Fibroblast of lung (primary cell): ENCODE measurements around the gene FAM114A1. TPM values are rescaled to one million over a fixed set of nuclear protein-coding genes. Genes with fewer than 3 reads are reported as not detected.
A peak's percentile ranks its signal among the peaks of the same experiment; 100 is the strongest.

Experiments
- DNase-seq, 2 donors: peaks; one replicate each; pipeline versions ENCODE4 v3.0.0 to v3.0.0-alpha.2; 2010; ENCODE audit warnings: low read depth in 2 of 2
- H2AFZ ChIP-seq: 2 replicates; pipeline ENCODE4 v1.5.1; 2012; ENCODE audit warnings: low read length, control low read depth, inconsistent platforms
- H3K27ac ChIP-seq: 2 replicates; pipeline ENCODE4 v1.5.1; 2011; ENCODE audit warnings: low read length, control low read depth; ENCODE audit not compliant: insufficient read depth
- H3K27me3 ChIP-seq: 2 replicates; pipeline ENCODE4 v1.5.1; 2011; ENCODE audit warnings: mild to moderate bottlenecking, low read length; ENCODE audit not compliant: control insufficient read depth, insufficient read depth
- H3K36me3 ChIP-seq: 2 replicates; pipeline ENCODE4 v1.5.1; 2011; ENCODE audit warnings: low read length; ENCODE audit not compliant: control insufficient read depth, insufficient read depth
- H3K4me1 ChIP-seq: 2 replicates; pipeline ENCODE4 v1.5.1; 2011; ENCODE audit warnings: low read length; ENCODE audit not compliant: control insufficient read depth, insufficient read depth; ENCODE audit errors: extremely low read depth
- H3K4me2 ChIP-seq: 2 replicates; pipeline ENCODE4 v1.5.1; 2011; ENCODE audit warnings: low read length, control low read depth; ENCODE audit not compliant: insufficient read depth; ENCODE audit errors: extremely low read depth
- H3K4me3 ChIP-seq, 4 experiments: fragments of 200-600 bp in 1 of 4; sonication (generic) in 1 of 4; replicated peaks in 1 of 4; 2 replicates each; pipeline ENCODE4 v1.5.1; 2011 to 2016; ENCODE audit warnings: low read length in 4 of 4, low read depth in 3 of 4, mild to moderate bottlenecking in 3 of 4, control low read depth in 2 of 4, inconsistent platforms in 1 of 4, mixed read lengths in 1 of 4; ENCODE audit not compliant: insufficient read depth in 1 of 4; ENCODE audit errors: control extremely low read depth in 1 of 4
- H3K79me2 ChIP-seq: 2 replicates; pipeline ENCODE4 v1.5.1; 2012; ENCODE audit warnings: mild to moderate bottlenecking, low read length, inconsistent platforms; ENCODE audit not compliant: control insufficient read depth, insufficient read depth
- H3K9ac ChIP-seq: 2 replicates; pipeline ENCODE4 v1.5.1; 2011; ENCODE audit warnings: mild to moderate bottlenecking, low read length, control low read depth; ENCODE audit not compliant: insufficient read depth
- H3K9me3 ChIP-seq: 2 replicates; pipeline ENCODE4 v1.5.1; 2012; ENCODE audit warnings: low read depth, low read length; ENCODE audit not compliant: control insufficient read depth, insufficient read depth
- H4K20me1 ChIP-seq: 2 replicates; pipeline ENCODE4 v1.5.1; 2011; ENCODE audit warnings: low read length; ENCODE audit not compliant: control insufficient read depth, insufficient read depth; ENCODE audit errors: extremely low read depth
- EZH2 ChIP-seq: IDR thresholded peaks from 2 replicates; pipeline ENCODE4 v1.5.1; 2012; ENCODE audit warnings: low read length, control low read depth, mild to moderate bottlenecking; ENCODE audit errors: missing control alignments
- polyA plus RNA-seq, 2 donors: library from polyadenylated mRNA; depleted of rRNA in 1 of 2; stranded (reverse) in 1 of 2; unstranded in 1 of 2; fragments of >200 nt; gene quantifications; 2 replicates each; pipeline ENCODE4 v1.2.1, GENCODE V29; 2011 to 2012; ENCODE audit warnings: missing spikeins in 1 of 2
- total RNA-seq: library from RNA; depleted of rRNA; stranded (reverse); fragments of >200 nt; gene quantifications from 2 replicates; pipeline ENCODE4 v1.2.1, GENCODE V29; 2014
- TF ChIP-seq, protein P1 (sequence below), 2 donors: IDR thresholded peaks in 1 of 2; conservative IDR thresholded peaks in 1 of 2; 1 replicate in 1 of 2; 2 replicates in 1 of 2; pipeline ENCODE4 v1.5.1; 2011 to 2012; ENCODE audit warnings: low read length in 2 of 2, control low read depth in 1 of 2, inconsistent platforms in 1 of 2, low read depth in 1 of 2, mild to moderate bottlenecking in 1 of 2

The FAM114A1 gene
- total and polyA plus RNA-seq, 2 donors (not counting 1 experiment from before 2014, with no cell fraction given), result 296 to 402 TPM

GRCh38 chr4:38865445-38865844 lies 2.2 kb upstream of the FAM114A1 start:
- H4K20me1 ChIP-seq, result no peaks in the 10 kb centered on the region
- no peak overlapping the region for H2AFZ ChIP-seq
- H3K4me1 ChIP-seq, result peaks cover 6% of the 10 kb centered on the region
- no peak overlapping the region for H3K27ac ChIP-seq
- no peaks in the 10 kb centered on the region for H3K9me3 ChIP-seq
- H3K79me2 ChIP-seq, result peaks cover 26% of the 10 kb centered on the region
- no peak for DNase-seq
- no peaks in the 10 kb centered on the region for H3K27me3 ChIP-seq
- TF ChIP-seq, protein P1, sequence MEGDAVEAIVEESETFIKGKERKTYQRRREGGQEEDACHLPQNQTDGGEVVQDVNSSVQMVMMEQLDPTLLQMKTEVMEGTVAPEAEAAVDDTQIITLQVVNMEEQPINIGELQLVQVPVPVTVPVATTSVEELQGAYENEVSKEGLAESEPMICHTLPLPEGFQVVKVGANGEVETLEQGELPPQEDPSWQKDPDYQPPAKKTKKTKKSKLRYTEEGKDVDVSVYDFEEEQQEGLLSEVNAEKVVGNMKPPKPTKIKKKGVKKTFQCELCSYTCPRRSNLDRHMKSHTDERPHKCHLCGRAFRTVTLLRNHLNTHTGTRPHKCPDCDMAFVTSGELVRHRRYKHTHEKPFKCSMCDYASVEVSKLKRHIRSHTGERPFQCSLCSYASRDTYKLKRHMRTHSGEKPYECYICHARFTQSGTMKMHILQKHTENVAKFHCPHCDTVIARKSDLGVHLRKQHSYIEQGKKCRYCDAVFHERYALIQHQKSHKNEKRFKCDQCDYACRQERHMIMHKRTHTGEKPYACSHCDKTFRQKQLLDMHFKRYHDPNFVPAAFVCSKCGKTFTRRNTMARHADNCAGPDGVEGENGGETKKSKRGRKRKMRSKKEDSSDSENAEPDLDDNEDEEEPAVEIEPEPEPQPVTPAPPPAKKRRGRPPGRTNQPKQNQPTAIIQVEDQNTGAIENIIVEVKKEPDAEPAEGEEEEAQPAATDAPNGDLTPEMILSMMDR (conservative IDR thresholded peaks at IDR 0.05 in 1 of 2, IDR thresholded peaks at IDR 0.05 in 1 of 2; ENCODE audit: low read depth in 1 of 2, low read length in 2 of 2), result no peak
- TF ChIP-seq EZH2, result no peak
- no peak overlapping the region for H3K4me2 ChIP-seq
- peaks cover 2% of the 10 kb centered on the region for H3K36me3 ChIP-seq
- no peak overlapping the region for H3K4me3 ChIP-seq
- no peak overlapping the region for H3K9ac ChIP-seq

GRCh38 chr4:38866973-38867477 lies 581 bp upstream of the FAM114A1 start:
- Histone ChIP-seq H3K9me3 (no peaks in the 10 kb centered on the region), H3K4me3 (peak overlapping the region; percentile 20 to 69 (median 46)), H3K4me2 (peak overlapping the region; percentile 57), H3K27me3 (no peaks in the 10 kb centered on the region), H3K36me3 (peaks cover 4% of the 10 kb centered on the region), H3K27ac (peak overlapping the region; percentile 70), H2AFZ (peak overlapping the region; percentile 3), H3K79me2 (peaks cover 36% of the 10 kb centered on the region), H4K20me1 (no peaks in the 10 kb centered on the region), H3K9ac (peak overlapping the region; percentile 61), H3K4me1 (peaks cover 14% of the 10 kb centered on the region)
- no peak for DNase-seq
- no peak for TF ChIP-seq EZH2

GRCh38 chr4:38868059-38868960 lies 704 bp downstream of the FAM114A1 start:
- peak overlapping the region; percentile 75 to 92 (median 82) for H3K4me3 ChIP-seq
- peak overlapping the region; percentile 96 for H3K27ac ChIP-seq
- DNase-seq, result peak; percentile 43 to 45
- no peaks in the 10 kb centered on the region for H4K20me1 ChIP-seq
- no peaks in the 10 kb centered on the region for H3K9me3 ChIP-seq
- peaks cover 4% of the 10 kb centered on the region for H3K36me3 ChIP-seq
- H3K4me2 ChIP-seq, result peak overlapping the region; percentile 95
- peak overlapping the region; percentile 99 for H3K9ac ChIP-seq
- TF ChIP-seq, protein P1 (conservative IDR thresholded peaks at IDR 0.05 in 1 of 2, IDR thresholded peaks at IDR 0.05 in 1 of 2; ENCODE audit: low read depth in 1 of 2, low read length in 2 of 2), result no peak
- no peak for TF ChIP-seq EZH2
- H3K79me2 ChIP-seq, result peaks cover 47% of the 10 kb centered on the region
- no peak overlapping the region for H2AFZ ChIP-seq
- peaks cover 17% of the 10 kb centered on the region for H3K4me1 ChIP-seq
- no peaks in the 10 kb centered on the region for H3K27me3 ChIP-seq
